Amniotic stem cell (primary cell): ENCODE measurements around the gene LPIN1.
"Not testable (repeated sequence)": the region's sequence is repeated elsewhere in the genome, so short reads cannot be mapped to it uniquely, and the experiment has no call there.

Experiments used
- DNase-seq: peaks from one replicate; lab custom pipeline; 2025; lab: John Stamatoyannopoulos, UW

LPIN1 gene

GRCh38 chr2:11811036-11811654 lies 64.7 kb downstream of the LPIN1 start:
- no peak for DNase-seq

GRCh38 chr2:11812466-11813248 lies 66.2 kb downstream of the LPIN1 start:
- no peak for DNase-seq

GRCh38 chr2:11813345-11813744 lies 66.9 kb downstream of the LPIN1 start:
- not testable (repeated sequence) for DNase-seq

- no peak for DNase-seq
Measured at GRCh38 chr2:11813951-11814350, 67.5 kb downstream of the LPIN1 start.

- no peak for DNase-seq
Measured at GRCh38 chr2:11814979-11815510, 68.6 kb downstream of the LPIN1 start.

- not testable (repeated sequence) for DNase-seq
Measured at GRCh38 chr2:11816935-11817334, 70.5 kb downstream of the LPIN1 start.

- DNase-seq, result no peak
Measured at GRCh38 chr2:11819235-11819729, 72.8 kb downstream of the LPIN1 start.

GRCh38 chr2:11820650-11821049 lies 74.2 kb downstream of the LPIN1 start:
- no peak for DNase-seq

GRCh38 chr2:11821705-11822104 lies 75.3 kb downstream of the LPIN1 start:
- DNase-seq, result no peak

GRCh38 chr2:11822359-11822745 lies 75.9 kb downstream of the LPIN1 start:
- not testable (repeated sequence) for DNase-seq

GRCh38 chr2:11822746-11823451 lies 76.5 kb downstream of the LPIN1 start:
- no peak for DNase-seq

GRCh38 chr2:11824901-11825828 lies 78.7 kb downstream of the LPIN1 start:
- no peak for DNase-seq

- no peak for DNase-seq
Measured at GRCh38 chr2:11827547-11827946, 81.1 kb downstream of the LPIN1 start.

- no peak for DNase-seq
Measured at GRCh38 chr2:11828933-11829323, 82.5 kb downstream of the LPIN1 start.

- DNase-seq, result no peak
Measured at GRCh38 chr2:11829324-11829946, 83.0 kb downstream of the LPIN1 start.

GRCh38 chr2:11829947-11830707 lies 83.7 kb downstream of the LPIN1 start:
- peak; percentile 94 for DNase-seq

- DNase-seq, result no peak
Measured at GRCh38 chr2:11830708-11831301, 84.4 kb downstream of the LPIN1 start.

GRCh38 chr2:11831415-11831814 lies 85.0 kb downstream of the LPIN1 start:
- DNase-seq, result no peak

- no peak for DNase-seq
Measured at GRCh38 chr2:11832531-11832930, 86.1 kb downstream of the LPIN1 start.

- no peak for DNase-seq
Measured at GRCh38 chr2:11833601-11834000, 87.2 kb downstream of the LPIN1 start.
